ENCODE results near the gene FMN1.

The FMN1 gene

DNA sequence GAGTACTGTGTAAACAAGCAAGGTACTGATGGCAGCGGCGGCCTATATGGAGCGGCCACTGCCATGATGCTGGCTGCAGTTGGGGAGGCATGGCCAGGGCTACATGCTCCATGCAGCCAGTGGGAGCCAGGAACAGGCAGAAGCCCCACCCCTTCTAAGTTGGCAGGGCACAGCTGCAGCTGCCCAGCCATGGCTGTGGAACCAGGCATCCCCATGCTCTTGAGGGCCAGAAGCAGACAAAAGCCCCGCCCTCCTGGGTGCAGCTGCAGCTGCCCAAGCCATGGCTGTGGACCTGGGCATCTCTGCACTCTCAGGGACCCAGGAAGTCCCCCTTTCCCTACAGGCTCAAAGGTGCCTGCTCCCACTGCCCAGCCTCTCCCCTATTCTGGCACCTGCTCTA is 150.9 kb downstream of the FMN1 start:
- no peak overlapping the region for H3K4me3 ChIP-seq (ENCODE audit: low read depth, low read length)
- TF ChIP-seq, protein P1, sequence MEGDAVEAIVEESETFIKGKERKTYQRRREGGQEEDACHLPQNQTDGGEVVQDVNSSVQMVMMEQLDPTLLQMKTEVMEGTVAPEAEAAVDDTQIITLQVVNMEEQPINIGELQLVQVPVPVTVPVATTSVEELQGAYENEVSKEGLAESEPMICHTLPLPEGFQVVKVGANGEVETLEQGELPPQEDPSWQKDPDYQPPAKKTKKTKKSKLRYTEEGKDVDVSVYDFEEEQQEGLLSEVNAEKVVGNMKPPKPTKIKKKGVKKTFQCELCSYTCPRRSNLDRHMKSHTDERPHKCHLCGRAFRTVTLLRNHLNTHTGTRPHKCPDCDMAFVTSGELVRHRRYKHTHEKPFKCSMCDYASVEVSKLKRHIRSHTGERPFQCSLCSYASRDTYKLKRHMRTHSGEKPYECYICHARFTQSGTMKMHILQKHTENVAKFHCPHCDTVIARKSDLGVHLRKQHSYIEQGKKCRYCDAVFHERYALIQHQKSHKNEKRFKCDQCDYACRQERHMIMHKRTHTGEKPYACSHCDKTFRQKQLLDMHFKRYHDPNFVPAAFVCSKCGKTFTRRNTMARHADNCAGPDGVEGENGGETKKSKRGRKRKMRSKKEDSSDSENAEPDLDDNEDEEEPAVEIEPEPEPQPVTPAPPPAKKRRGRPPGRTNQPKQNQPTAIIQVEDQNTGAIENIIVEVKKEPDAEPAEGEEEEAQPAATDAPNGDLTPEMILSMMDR (IDR thresholded peaks at IDR 0.05) = no peak

DNA sequence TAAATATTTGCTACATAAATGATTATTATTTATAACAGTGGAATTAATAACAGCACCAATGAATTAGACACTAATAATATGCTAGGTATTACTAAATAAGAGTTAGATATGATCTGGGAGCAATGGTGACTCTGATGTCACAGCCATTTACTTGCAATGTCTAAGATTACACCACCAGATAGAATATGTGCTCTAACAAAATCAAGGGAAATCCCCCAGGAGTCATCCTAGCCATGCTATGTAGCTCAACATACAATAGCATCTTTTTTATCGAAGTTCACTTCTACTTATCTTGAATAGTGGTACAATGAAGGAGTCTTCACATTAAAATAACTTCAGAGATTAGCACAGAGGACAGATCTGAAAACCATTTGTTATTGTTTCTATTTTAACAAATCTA is 154.0 kb downstream of the FMN1 start:
- TF ChIP-seq, protein P1 (IDR thresholded peaks at IDR 0.05) = no peak
- H3K36me3 ChIP-seq (ENCODE audit: control insufficient read depth, insufficient read depth, low read length) = no peaks in the 10 kb centered on the region
- H3K4me1 ChIP-seq = no peaks in the 10 kb centered on the region
- no peak overlapping the region for H3K27ac ChIP-seq
- no peak overlapping the region for H3K4me2 ChIP-seq (ENCODE audit: low read length)
- H2AFZ ChIP-seq = no peak overlapping the region
- no peak overlapping the region for H3K9ac ChIP-seq
- H3K79me2 ChIP-seq = no peaks in the 10 kb centered on the region
- no peaks in the 10 kb centered on the region for H3K27me3 ChIP-seq (ENCODE audit: control insufficient read depth, insufficient read depth, low read length)
- H3K4me3 ChIP-seq (ENCODE audit: low read depth, low read length) = no peak overlapping the region
- no peaks in the 10 kb centered on the region for H3K9me3 ChIP-seq (ENCODE audit: control insufficient read depth, low read length)

More for the DNA sequence above, 150.9 kb downstream of the FMN1 start:
- Histone ChIP-seq H3K4me2 (ENCODE audit: low read length) (no peak overlapping the region), H3K79me2 (no peaks in the 10 kb centered on the region), H3K9me3 (ENCODE audit: control insufficient read depth, low read length) (no peaks in the 10 kb centered on the region), H3K9ac (no peak overlapping the region), H3K36me3 (ENCODE audit: control insufficient read depth, insufficient read depth, low read length) (no peaks in the 10 kb centered on the region), H2AFZ (no peak overlapping the region), H3K27ac (no peak overlapping the region), H3K27me3 (ENCODE audit: control insufficient read depth, insufficient read depth, low read length) (no peaks in the 10 kb centered on the region), H3K4me1 (no peaks in the 10 kb centered on the region)

DNA sequence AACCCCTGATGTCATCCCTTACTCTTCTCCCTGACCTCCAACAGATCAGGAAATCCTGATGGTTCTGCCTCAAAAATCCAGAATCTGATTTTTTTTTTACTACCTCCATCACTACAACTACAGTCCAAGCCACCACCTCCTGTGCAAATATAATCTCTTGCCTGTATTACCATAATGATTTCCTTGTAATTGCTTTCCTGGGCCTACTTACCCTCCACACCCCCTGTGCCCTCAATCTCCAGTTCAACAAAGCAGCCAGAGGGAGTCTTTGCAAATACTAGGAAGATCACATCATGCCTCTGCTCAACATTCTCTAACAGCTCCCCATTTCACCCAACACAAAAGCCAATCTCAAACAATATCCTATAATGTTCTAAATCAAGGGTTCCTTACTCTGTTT is 159.9 kb downstream of the FMN1 start:
- Histone ChIP-seq H3K4me2 (ENCODE audit: low read length) (no peak overlapping the region), H3K27me3 (ENCODE audit: control insufficient read depth, insufficient read depth, low read length) (no peaks in the 10 kb centered on the region), H2AFZ (no peak overlapping the region), H3K9ac (no peak overlapping the region), H3K4me3 (ENCODE audit: low read depth, low read length) (no peak overlapping the region), H3K4me1 (no peaks in the 10 kb centered on the region), H3K36me3 (ENCODE audit: control insufficient read depth, insufficient read depth, low read length) (no peaks in the 10 kb centered on the region), H3K79me2 (no peaks in the 10 kb centered on the region), H3K9me3 (ENCODE audit: control insufficient read depth, low read length) (no peaks in the 10 kb centered on the region), H3K27ac (no peak overlapping the region)
- TF ChIP-seq, protein P1 (IDR thresholded peaks at IDR 0.05) = no peak

DNA sequence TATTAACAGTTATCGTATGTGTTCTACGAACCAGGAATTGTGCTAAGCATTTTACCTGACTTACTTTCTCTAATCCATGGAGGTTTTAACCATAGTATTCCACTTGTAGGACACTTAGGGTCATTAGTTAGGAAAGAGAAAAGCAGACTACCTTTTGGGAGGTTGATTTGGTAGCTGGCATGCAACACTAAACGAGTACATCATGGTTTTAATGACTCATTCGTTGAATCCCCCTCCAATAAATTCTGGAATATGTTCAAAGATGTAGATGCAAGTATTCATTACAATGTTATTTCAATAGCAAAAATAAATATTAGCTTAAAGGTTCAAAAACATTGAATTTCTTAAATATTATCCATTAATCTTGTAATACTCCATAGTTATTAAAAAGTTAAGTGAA is 162.5 kb downstream of the FMN1 start:
- no peaks in the 10 kb centered on the region for H3K9me3 ChIP-seq (ENCODE audit: control insufficient read depth, low read length)

DNA sequence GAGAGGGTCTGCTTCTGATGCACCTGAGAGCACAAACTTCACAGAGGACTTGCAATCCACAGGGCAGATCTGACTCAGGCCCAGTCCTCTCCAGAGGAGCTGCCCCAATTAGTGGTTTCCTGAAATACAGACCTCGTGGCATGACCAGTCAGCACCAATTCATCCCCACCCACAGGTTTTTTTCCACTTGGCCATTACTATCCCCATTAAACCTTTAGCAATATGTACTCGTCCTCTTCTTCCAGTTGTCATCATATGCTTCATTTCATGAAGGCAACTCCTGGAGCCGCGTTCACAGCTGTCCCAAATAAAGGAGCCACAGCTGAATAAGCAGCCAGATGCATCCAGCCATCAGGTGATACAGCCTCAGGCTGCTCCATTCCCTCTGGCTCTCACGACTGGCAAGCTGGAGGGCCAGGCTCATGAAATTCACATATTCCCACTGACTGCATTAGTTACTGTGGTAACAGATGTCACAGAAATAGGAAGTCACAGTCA is 163.1 kb downstream of the FMN1 start:
- Histone ChIP-seq H3K4me1 (no peaks in the 10 kb centered on the region), H3K9ac (no peak overlapping the region), H2AFZ (no peak overlapping the region), H3K4me3 (ENCODE audit: low read depth, low read length) (no peak overlapping the region), H3K4me2 (ENCODE audit: low read length) (no peak overlapping the region), H3K79me2 (no peaks in the 10 kb centered on the region), H3K27me3 (ENCODE audit: control insufficient read depth, insufficient read depth, low read length) (no peaks in the 10 kb centered on the region), H3K36me3 (ENCODE audit: control insufficient read depth, insufficient read depth, low read length) (no peaks in the 10 kb centered on the region), H3K9me3 (ENCODE audit: control insufficient read depth, low read length) (no peaks in the 10 kb centered on the region), H3K27ac (no peak overlapping the region)
- TF ChIP-seq, protein P1 (IDR thresholded peaks at IDR 0.05) = no peak

More for the DNA sequence above, 162.5 kb downstream of the FMN1 start:
- H3K4me3 ChIP-seq (ENCODE audit: low read depth, low read length) = no peak overlapping the region
- H3K9ac ChIP-seq = no peak overlapping the region
- no peaks in the 10 kb centered on the region for H3K4me1 ChIP-seq
- H3K36me3 ChIP-seq (ENCODE audit: control insufficient read depth, insufficient read depth, low read length) = no peaks in the 10 kb centered on the region
- no peak overlapping the region for H3K4me2 ChIP-seq (ENCODE audit: low read length)
- TF ChIP-seq, protein P1 (IDR thresholded peaks at IDR 0.05) = no peak
- no peaks in the 10 kb centered on the region for H3K27me3 ChIP-seq (ENCODE audit: control insufficient read depth, insufficient read depth, low read length)
- no peaks in the 10 kb centered on the region for H3K79me2 ChIP-seq
- no peak overlapping the region for H3K27ac ChIP-seq
- no peak overlapping the region for H2AFZ ChIP-seq

All from parathyroid adenoma (tissue), 2 donors.